Neuron (in vitro differentiated cells): ENCODE measurements around the gene DUOXA2.
A peak's percentile ranks its signal among the peaks of the same experiment; 100 is the strongest.

Experiments used
- H2AFZ ChIP-seq: one replicate; pipeline ENCODE4 v1.6.1; 2013; ENCODE audit warnings: low read depth, mild to moderate bottlenecking, inconsistent platforms, low read length, moderate library complexity
- H3K27me3 ChIP-seq: one replicate; pipeline ENCODE4 v1.6.1; 2013; ENCODE audit warnings: low read length; ENCODE audit not compliant: insufficient read depth
- H3K36me3 ChIP-seq: one replicate; pipeline ENCODE4 v1.6.1; 2013; ENCODE audit warnings: low read length; ENCODE audit not compliant: insufficient read depth
- H3K4me1 ChIP-seq: one replicate; pipeline ENCODE4 v1.6.1; 2013; ENCODE audit warnings: low read length; ENCODE audit not compliant: insufficient read depth
- H3K4me3 ChIP-seq: 2 replicates; pipeline ENCODE4 v1.5.1; 2013; ENCODE audit warnings: mild to moderate bottlenecking, low read length, moderate library complexity
- H3K9me3 ChIP-seq: one replicate; pipeline ENCODE4 v1.6.1; 2013; ENCODE audit warnings: low read length

The DUOXA2 gene

GRCh38 chr15:45116006-45116481 is 1.9 kb downstream of the DUOXA2 start:
- H3K9me3 ChIP-seq, result no peaks in the 10 kb centered on the region
- H2AFZ ChIP-seq, result no peak overlapping the region
- H3K4me3 ChIP-seq, result no peak overlapping the region
- no peaks in the 10 kb centered on the region for H3K36me3 ChIP-seq
- peaks cover 77% of the 10 kb centered on the region for H3K27me3 ChIP-seq
- peaks cover 6% of the 10 kb centered on the region for H3K4me1 ChIP-seq

DNA sequence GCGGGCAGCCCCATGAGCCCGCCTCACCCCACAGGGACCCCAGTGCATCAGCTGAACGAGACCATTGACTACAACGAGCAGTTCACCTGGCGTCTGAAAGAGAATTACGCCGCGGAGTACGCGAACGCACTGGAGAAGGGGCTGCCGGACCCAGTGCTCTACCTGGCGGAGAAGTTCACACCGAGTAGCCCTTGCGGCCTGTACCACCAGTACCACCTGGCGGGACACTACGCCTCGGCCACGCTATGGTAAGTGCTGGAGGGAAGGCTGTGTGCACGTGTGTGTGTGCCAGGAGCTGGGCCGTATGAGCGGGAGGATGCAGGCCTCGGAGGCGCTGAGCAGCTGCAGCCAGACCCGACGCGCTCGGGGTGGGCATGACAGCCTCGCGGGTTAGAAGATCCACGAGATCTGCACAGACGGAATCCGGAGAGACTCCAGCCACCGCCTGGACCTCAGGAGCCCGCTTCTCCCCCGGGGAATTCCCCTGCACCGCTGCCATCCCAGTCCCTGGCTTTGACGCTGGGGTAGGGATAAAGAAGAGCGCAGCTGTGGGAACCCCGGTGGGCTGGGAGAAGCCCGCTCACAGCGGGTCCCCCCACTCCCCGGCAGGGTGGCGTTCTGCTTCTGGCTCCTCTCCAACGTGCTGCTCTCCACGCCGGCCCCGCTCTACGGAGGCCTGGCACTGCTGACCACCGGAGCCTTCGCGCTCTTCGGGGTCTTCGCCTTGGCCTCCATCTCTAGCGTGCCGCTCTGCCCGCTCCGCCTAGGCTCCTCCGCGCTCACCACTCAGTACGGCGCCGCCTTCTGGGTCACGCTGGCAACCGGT is 2.6 kb downstream of the DUOXA2 start:
- Histone ChIP-seq H3K4me1 (peaks cover 6% of the 10 kb centered on the region), H3K36me3 (no peaks in the 10 kb centered on the region), H2AFZ (no peak overlapping the region), H3K4me3 (no peak overlapping the region), H3K27me3 (peaks cover 77% of the 10 kb centered on the region), H3K9me3 (no peaks in the 10 kb centered on the region)

- H3K9me3 ChIP-seq, result no peaks in the 10 kb centered on the region
- H3K4me1 ChIP-seq, result peaks cover 6% of the 10 kb centered on the region
- H3K4me3 ChIP-seq, result peak overlapping the region; percentile 35
- H3K36me3 ChIP-seq, result no peaks in the 10 kb centered on the region
- H3K27me3 ChIP-seq, result peaks cover 73% of the 10 kb centered on the region
- peak overlapping the region; percentile 48 for H2AFZ ChIP-seq
These were observed 3.4 kb downstream of the DUOXA2 start for GRCh38 chr15:45117308-45118130.

DNA sequence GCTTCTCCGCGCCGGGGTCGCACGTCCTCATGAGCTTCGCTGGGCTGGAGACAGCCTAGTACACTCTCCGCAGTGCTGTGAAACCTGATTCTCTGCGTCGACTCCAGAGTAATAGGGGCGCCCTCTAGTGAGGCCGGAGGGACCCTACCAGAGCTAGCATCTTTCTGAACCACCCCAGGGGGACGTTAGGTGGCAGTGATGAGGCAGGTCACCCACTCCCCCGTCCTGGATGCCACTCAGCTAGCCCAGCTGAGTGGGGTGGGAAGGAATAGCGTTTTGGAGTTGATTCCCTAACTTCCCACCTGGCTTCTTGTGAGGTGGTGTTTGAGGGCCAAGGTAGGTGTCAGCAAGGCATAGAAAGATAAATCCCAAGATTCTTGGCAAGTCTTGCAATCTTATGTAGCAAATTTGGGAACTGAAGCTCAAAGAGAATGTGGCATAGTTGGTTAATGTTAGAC is 4.0 kb downstream of the DUOXA2 start:
- Histone ChIP-seq H3K9me3 (no peaks in the 10 kb centered on the region), H3K4me1 (peaks cover 6% of the 10 kb centered on the region), H3K27me3 (peaks cover 70% of the 10 kb centered on the region), H3K36me3 (no peaks in the 10 kb centered on the region), H2AFZ (peak overlapping the region; percentile 48), H3K4me3 (peak overlapping the region; percentile 35)

DNA sequence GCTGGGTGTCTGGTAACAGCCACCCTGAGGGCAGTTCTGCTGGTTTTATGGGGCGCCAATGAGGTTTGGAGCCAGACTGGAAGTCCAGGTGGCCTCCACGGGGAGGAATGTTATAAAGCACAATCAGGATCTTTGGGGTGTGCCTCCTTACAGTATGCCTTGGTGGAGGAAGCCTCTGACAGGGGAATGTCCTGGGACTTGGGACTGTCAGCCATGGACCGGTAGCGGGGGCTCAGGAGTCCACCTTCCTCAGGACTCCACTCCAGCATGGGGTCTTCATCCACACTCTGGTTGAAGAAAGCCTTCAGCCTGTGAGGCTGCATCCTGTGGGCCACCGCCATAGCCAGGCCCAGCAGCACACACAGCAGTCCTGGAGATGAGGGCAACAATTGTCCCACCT is 4.9 kb downstream of the DUOXA2 start:
- H3K36me3 ChIP-seq, result no peaks in the 10 kb centered on the region
- peaks cover 61% of the 10 kb centered on the region for H3K27me3 ChIP-seq
- H2AFZ ChIP-seq, result no peak overlapping the region
- H3K4me1 ChIP-seq, result peaks cover 6% of the 10 kb centered on the region
- H3K9me3 ChIP-seq, result no peaks in the 10 kb centered on the region
- no peak overlapping the region for H3K4me3 ChIP-seq

DNA sequence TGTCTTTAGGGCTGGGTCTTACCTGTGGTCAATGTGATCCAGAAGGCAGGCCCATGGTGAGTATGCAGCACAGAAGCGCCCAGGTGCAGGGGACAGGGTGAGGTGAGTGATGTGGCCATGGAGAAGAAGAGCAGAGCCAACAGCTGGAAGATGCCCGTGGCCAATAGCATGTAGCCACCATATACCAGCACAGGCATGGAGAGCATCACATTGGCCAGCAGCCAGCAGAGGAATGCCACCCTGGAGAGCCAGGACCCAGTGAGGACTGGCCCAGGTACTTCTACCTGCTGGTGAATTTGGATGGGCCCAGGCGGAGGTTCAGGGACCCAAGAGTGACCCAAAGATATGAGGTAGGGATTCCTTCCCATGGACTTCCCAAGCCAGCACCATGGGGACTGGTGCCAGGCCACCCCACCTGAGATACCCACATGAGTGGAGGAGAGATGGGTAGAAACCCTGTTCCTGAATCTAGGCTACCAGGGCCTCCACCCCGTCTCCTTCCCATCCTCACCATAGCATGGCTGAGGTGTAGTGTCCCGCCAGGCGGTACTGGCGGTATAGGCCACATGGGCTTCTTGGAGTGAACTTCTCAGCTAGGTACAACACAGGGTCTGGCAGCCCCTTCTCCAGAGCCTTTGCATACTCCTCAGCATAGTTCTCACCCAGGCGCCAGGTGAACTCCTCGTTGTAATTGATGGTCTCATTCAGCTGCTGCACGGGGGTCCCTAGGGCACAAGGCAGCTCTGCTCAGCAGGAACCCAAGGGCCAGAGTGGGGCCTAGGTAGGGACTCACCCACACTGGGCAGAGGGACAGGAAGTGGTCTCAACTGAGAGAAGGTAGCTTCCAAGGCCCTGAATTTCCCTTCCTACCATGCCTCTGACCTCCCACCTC is 6.2 kb downstream of the DUOXA2 start:
- Histone ChIP-seq H3K36me3 (no peaks in the 10 kb centered on the region), H3K4me1 (peaks cover 2% of the 10 kb centered on the region), H3K9me3 (no peaks in the 10 kb centered on the region), H3K4me3 (no peak overlapping the region), H2AFZ (no peak overlapping the region), H3K27me3 (peaks cover 57% of the 10 kb centered on the region)

DNA sequence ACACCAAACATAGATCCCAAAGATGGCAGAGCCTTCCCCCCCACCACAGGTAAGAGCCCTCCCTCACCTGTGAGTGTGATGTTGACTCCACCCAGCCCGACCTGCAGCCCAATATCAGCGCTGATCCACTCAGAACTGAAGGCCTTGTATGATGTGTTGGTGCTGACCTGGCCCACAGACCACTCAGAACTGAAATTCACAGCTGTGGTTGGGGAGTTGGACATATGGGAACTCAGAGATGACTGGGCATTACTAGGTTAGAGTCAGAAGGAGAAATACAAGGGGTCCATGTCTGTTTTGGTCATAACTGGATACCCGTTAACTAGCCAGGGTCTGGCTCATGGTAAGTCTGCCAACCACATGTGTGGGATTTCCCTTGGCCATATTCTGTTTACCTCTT is 6.9 kb downstream of the DUOXA2 start:
- peaks cover 54% of the 10 kb centered on the region for H3K27me3 ChIP-seq
- H2AFZ ChIP-seq, result no peak overlapping the region
- H3K4me1 ChIP-seq, result peaks cover 2% of the 10 kb centered on the region
- H3K9me3 ChIP-seq, result no peaks in the 10 kb centered on the region
- no peak overlapping the region for H3K4me3 ChIP-seq
- H3K36me3 ChIP-seq, result no peaks in the 10 kb centered on the region

DNA sequence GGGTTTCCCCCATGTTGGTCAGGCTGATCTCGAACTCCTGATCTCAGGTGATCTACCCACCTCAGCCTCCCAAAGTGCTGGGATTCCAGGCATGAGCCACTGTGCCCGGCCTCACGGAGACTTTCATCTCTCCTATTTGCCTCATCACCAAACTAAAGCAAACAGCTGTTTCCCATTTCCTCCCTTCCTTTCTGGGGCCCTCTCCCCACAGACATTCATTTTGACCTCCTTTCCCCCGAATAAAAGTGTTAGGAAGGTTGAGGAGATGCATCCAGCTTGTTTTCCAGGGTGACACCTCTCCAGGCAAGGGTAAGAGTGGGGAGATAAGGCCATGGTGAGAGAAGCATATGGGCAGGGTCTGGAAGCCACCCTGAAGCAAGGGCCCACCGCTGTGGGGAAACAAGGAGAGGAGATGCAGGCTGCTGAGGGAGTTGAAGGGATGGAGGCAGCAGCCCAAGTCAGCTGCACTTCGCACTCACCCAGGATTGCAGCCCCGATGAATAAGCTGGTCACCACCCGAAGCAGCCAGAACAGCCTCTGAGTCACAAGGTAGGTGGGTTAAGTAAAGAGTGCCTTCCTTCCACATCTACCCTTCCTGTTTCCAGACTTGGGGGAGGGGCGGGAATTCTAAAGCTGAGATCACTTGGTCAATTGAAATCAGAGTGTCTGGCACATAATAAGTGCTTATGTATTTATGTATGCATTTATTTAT is 7.7 kb downstream of the DUOXA2 start:
- Histone ChIP-seq H3K4me3 (no peak overlapping the region), H2AFZ (no peak overlapping the region), H3K9me3 (no peaks in the 10 kb centered on the region), H3K27me3 (peaks cover 50% of the 10 kb centered on the region), H3K36me3 (no peaks in the 10 kb centered on the region), H3K4me1 (peaks cover 2% of the 10 kb centered on the region)

- Histone ChIP-seq H3K27me3 (peaks cover 46% of the 10 kb centered on the region), H3K4me3 (no peak overlapping the region), H3K36me3 (no peaks in the 10 kb centered on the region), H3K9me3 (no peaks in the 10 kb centered on the region), H2AFZ (no peak overlapping the region), H3K4me1 (peaks cover under 1% of the 10 kb centered on the region)
These were observed 8.6 kb downstream of the DUOXA2 start for GRCh38 chr15:45122719-45123118.

GRCh38 chr15:45123397-45123796 is 9.3 kb downstream of the DUOXA2 start:
- H2AFZ ChIP-seq, result no peak overlapping the region
- no peaks in the 10 kb centered on the region for H3K9me3 ChIP-seq
- H3K27me3 ChIP-seq, result peaks cover 53% of the 10 kb centered on the region
- no peaks in the 10 kb centered on the region for H3K36me3 ChIP-seq
- H3K4me3 ChIP-seq, result no peak overlapping the region
- H3K4me1 ChIP-seq, result no peaks in the 10 kb centered on the region

DNA sequence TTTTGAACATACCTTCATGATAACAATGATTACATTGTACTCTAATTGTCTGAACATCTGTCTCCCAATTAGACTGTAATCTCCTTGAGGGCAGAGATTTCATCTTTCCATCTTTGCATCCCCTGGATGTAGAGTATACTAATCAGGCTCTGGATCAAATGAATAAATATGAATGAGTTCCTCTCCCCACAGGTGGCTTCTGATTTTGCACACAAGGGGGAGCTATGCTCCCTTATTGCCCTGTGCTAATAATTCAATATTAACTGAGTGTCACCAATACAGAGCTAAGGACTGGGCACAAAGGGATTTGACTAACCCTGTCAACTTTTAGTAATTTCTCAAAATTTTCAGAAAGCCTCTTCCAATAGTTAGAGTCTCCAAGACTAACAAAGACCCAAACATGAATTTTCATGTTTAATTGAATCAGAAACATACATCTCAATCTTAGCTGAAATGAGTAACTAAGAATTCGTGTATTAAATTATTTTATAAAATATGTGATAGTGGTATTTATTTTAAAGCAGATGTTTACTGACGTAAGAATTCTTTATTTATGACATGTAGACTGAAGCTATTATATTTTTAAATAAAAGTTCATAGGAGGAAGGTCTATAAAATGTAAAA is 12.5 kb downstream of the DUOXA2 start:
- no peaks in the 10 kb centered on the region for H3K4me1 ChIP-seq
- H3K36me3 ChIP-seq, result no peaks in the 10 kb centered on the region
- no peak overlapping the region for H3K4me3 ChIP-seq
- H3K27me3 ChIP-seq, result peaks cover 68% of the 10 kb centered on the region
- no peak overlapping the region for H2AFZ ChIP-seq
- H3K9me3 ChIP-seq, result no peaks in the 10 kb centered on the region
